Muscle of leg (tissue), 11 donors: ENCODE measurements around the gene AP1G1. TPM values are rescaled to one million over a fixed set of nuclear protein-coding genes. Genes with fewer than 3 reads are reported as not detected.
A peak's percentile ranks its signal among the peaks of the same experiment; 100 is the strongest.

Source experiments
- DNase-seq: peaks from one replicate; pipeline ENCODE4 v3.0.0; 2013
- H3K27ac ChIP-seq: one replicate; pipeline ENCODE4 v1.5.1; 2013; ENCODE audit warnings: mild to moderate bottlenecking, low read length, control low read depth
- H3K27me3 ChIP-seq: one replicate; pipeline ENCODE4 v1.6.1; 2013; ENCODE audit warnings: low read length; ENCODE audit not compliant: control insufficient read depth, insufficient read depth
- H3K36me3 ChIP-seq: one replicate; pipeline ENCODE4 v1.6.1; 2013; ENCODE audit warnings: low read length; ENCODE audit not compliant: control insufficient read depth, insufficient read depth
- H3K4me1 ChIP-seq: one replicate; pipeline ENCODE4 v1.6.1; 2013; ENCODE audit warnings: low read length; ENCODE audit not compliant: control insufficient read depth, insufficient read depth
- H3K4me3 ChIP-seq: one replicate; pipeline ENCODE4 v1.5.1; 2013; ENCODE audit warnings: low read length, control low read depth
- H3K9me3 ChIP-seq: replicated peaks from 2 replicates; pipeline ENCODE4 v1.6.1; 2013; ENCODE audit warnings: low read depth, low read length; ENCODE audit not compliant: control insufficient read depth
- WGBS: methylation state at CpG from one replicate; pipeline ENCODE4 v1.1.5; 2013; ENCODE audit warnings: missing lambda C conversion rate; ENCODE audit not compliant: insufficient coverage; 5-methylcytosine and 5-hydroxymethylcytosine counted together
- polyA plus RNA-seq, 8 donors: library from polyadenylated mRNA; unstranded; fragments of 120-200 nt; gene quantifications; one replicate each; pipeline versions ENCODE4 v1.2.1 to v1.2.3, GENCODE V29; 2013; ENCODE audit warnings: inconsistent platforms in 1 of 8, low replicate concordance in 1 of 8; ENCODE audit not compliant: insufficient read length in 8 of 8, insufficient read depth in 1 of 8
- total RNA-seq: library from RNA; stranded (reverse); fragments of 120-200 nt; gene quantifications from one replicate; pipeline ENCODE4 v1.2.4, GENCODE V29; 2013

Gene AP1G1
- total and polyA plus RNA-seq, 9 donors: 33.7 to 42.7 (median 38.8) TPM

DNA sequence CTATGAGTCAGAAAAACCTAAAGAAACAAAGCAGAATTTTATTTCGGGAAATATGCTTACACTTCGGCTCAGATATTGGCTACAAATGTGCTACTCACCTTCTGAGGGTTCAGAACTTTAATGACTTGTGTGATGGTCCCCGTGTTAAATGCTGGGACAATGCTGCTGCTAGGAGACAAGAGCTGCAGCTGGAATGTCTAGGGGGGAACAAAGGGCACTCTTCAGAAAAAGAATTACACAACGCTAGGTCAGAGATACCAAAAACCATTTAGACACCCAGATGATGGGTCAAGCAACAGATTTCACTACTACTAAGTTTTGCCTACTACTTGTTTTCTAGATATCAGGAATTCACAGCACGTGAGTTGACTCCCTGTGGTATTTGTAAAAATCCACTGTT is 74.1 kb downstream of the AP1G1 start:
- Histone ChIP-seq H3K27ac (no peak overlapping the region), H3K4me3 (no peak overlapping the region), H3K27me3 (no peaks in the 10 kb centered on the region), H3K9me3 (no peaks in the 10 kb centered on the region), H3K36me3 (peaks cover 59% of the 10 kb centered on the region), H3K4me1 (peaks cover 2% of the 10 kb centered on the region)
- DNase-seq: no peak
- 77% methylated on average over 3 of the region's 5 CpGs for WGBS

DNA sequence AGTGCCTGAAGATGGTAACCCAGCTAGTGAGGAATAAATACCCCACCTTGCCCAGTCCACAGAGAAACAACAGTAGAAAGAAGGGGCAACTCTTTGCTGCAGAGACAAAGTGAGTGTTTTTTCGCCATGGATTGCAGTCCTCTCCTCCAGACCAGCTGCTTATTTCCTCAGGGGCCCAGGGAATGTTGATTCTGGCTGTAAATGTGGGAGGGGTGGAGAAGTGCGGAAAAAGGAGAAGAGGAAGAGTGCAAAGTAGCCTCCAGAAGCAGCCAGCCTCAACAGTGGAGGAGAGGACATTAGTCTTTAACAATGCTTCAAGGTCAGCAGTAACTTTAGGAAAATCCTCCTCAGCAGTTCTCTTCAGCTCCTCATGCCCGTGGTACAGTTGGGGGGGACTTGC is 76.0 kb downstream of the AP1G1 start:
- 80% methylated on average over 1 of the region's 3 CpGs for WGBS
- peak; percentile 22 for DNase-seq
- no peaks in the 10 kb centered on the region for H3K27me3 ChIP-seq
- no peak overlapping the region for H3K4me3 ChIP-seq
- no peaks in the 10 kb centered on the region for H3K9me3 ChIP-seq
- no peak overlapping the region for H3K27ac ChIP-seq
- H3K4me1 ChIP-seq: peaks cover 2% of the 10 kb centered on the region
- peaks cover 43% of the 10 kb centered on the region for H3K36me3 ChIP-seq

DNA sequence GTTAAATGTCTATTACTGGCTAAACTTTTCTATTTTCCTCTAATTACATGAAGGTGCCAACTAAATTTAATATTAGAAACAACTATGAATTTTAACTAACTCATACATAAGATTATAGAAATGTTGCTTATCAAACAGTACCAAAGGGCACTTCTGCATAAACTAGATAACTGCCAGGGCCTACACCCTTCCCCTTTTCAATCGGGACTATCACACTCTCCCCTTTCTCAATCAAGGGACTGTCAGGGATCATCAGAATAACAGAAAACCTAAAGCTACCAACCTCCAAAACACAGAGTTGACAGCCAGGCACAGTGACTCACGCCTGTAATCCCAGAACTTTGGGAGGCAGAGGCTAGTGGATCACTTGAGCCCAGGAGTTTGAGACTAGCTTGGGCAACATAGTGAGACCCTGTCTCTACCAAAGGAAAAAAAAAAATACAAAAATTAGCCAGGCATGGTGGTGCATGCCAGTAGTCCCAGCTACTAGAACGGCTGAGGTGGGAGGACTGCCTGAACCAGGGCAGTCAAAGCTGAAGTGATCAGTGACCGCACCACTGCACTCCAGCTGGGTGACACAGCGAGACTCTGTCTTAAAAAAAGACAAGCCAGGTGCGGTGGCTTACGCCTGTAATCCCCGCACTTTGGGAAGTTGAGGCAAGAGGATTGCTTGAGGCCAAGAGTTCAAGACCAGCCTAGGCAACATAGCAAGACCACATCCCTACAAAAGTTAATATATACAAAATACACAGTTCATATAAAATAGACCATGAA is 80.9 kb downstream of the AP1G1 start:
- Histone ChIP-seq H3K4me3 (no peak overlapping the region), H3K4me1 (peaks cover 4% of the 10 kb centered on the region), H3K27me3 (no peaks in the 10 kb centered on the region), H3K9me3 (no peaks in the 10 kb centered on the region), H3K36me3 (peaks cover 24% of the 10 kb centered on the region), H3K27ac (no peak overlapping the region)
- DNase-seq: no peak
- WGBS: 80% methylated on average over 5 of the region's 8 CpGs

DNA sequence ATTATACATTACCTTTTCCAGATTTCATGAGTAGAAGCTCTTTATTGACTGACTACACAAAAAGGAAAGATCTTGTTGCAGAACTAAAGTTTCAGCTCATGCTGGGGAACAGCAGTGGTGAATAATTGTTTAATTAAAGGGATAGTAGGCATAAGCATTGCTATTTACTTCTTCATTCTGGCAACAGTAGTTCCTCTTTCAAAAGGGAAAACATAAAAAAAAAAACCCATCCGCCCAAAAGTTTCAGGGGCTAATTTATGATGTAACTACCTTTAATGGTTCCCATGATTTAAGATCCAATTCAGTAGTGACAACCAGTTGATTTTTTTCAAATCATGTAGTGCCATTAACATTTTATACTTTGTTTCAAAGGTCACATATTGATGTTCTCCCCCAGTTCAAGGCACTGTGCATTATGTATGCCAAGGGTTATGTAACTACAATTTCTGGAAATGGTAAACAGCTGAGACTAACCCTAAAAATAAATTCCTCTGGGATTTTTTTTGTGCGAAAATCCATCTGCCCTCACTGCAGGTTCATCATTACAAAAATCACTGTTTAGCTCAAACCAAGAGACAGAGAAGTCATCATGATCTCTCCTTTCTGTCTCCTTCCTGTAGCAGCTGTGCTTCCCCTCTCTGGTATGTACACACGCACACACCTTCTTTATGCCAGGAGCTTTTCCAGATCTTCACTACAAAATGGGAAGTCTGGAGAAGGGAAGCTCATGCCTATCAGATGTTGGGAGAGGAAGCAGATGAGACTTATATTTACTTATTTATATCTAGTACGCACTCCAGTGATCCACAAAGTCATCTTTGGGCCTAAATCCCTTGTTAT is 81.9 kb downstream of the AP1G1 start:
- WGBS: 0% methylated on average over 1 of the region's 4 CpGs

DNA sequence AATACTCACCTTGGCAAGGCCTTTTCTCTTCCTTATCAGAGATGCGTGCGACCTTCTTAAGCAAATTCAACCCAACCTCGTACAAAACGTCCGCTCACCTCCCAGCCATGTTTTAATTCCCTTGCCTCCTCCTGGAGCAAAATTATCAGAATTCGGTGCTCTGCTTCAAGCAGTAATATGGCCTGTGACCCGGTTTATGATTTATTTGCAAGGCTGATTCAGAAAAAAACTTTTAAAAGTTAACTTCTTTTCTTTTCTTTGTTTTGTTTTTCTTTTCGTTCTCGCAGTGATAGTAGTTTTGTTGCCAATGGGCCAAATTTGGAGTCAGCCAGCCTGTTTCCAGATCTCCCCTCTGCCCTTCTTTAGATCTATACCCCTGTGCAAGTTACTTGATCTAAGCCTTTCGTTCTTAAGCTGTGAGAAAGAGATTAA is 84.3 kb downstream of the AP1G1 start, which contains the start of gene PHLPP2:
Gene PHLPP2, minus strand, starts transcription at position 382 of the 432 bp plus-strand sequence. CDS start 9,906 bp downstream, outside the sequence.
- no peak for DNase-seq
- no peaks in the 10 kb centered on the region for H3K27me3 ChIP-seq
- no peaks in the 10 kb centered on the region for H3K36me3 ChIP-seq
- peak within 1 kb of the TSS; percentile 53 for H3K4me3 ChIP-seq
- H3K4me1 ChIP-seq: peaks cover 4% of the 10 kb centered on the region
- 3% methylated on average over 3 of the region's 10 CpGs for WGBS
- peak within 1 kb of the TSS; percentile 59 for H3K27ac ChIP-seq
- no peaks in the 10 kb centered on the region for H3K9me3 ChIP-seq

More for the DNA sequence above, 81.9 kb downstream of the AP1G1 start:
- DNase-seq: no peak
- peaks cover 4% of the 10 kb centered on the region for H3K4me1 ChIP-seq
- no peaks in the 10 kb centered on the region for H3K9me3 ChIP-seq
- no peak overlapping the region for H3K4me3 ChIP-seq
- no peaks in the 10 kb centered on the region for H3K27me3 ChIP-seq
- H3K27ac ChIP-seq: no peak overlapping the region
- H3K36me3 ChIP-seq: peaks cover 14% of the 10 kb centered on the region

DNA sequence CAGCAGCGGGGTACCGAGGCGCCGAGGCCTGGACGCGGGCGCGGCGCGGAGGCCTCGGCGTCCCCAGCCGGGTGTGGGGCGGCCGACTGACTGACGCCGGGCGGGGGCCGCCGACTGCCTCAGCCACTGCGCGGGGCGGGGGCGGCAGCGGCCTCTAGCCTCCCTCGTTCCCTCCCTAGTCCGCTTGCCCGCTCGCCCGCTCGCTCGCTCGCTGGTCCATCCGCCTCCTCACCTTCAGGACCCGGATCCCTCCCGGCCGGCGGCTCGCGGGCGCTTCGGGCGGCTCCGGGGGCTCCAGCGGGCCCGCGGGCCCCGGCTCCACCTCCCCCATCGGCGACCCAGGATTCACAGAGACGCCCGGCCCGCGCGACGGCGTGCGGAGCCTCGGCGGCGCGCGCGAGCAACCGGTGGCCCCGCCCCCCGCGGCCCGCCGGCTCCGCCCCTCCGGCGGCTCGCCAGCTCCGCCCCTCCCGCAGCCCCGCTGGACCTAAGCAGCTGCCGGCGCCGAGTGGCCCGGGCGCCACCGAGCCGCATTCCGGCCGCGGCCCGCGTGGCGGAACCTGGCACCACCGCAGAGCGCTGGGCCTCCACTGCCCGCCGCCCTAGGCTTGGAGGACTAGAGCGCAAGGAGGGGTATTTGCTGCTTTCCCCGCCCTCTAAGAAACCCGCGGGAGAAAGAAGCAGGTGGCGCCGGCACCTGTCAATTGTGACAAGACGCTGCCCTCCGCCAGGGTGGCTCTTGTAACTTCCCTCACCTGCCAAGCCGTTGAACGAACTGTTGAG is 84.9 kb downstream of the AP1G1 start:
- peak overlapping the region; percentile 59 for H3K27ac ChIP-seq
- H3K27me3 ChIP-seq: no peaks in the 10 kb centered on the region
- H3K9me3 ChIP-seq: no peaks in the 10 kb centered on the region
- peaks cover 4% of the 10 kb centered on the region for H3K4me1 ChIP-seq
- under 1% methylated on average over 99 of the region's 104 CpGs for WGBS
- peak; percentile 85 for DNase-seq
- no peaks in the 10 kb centered on the region for H3K36me3 ChIP-seq
- peak overlapping the region; percentile 53 for H3K4me3 ChIP-seq

DNA sequence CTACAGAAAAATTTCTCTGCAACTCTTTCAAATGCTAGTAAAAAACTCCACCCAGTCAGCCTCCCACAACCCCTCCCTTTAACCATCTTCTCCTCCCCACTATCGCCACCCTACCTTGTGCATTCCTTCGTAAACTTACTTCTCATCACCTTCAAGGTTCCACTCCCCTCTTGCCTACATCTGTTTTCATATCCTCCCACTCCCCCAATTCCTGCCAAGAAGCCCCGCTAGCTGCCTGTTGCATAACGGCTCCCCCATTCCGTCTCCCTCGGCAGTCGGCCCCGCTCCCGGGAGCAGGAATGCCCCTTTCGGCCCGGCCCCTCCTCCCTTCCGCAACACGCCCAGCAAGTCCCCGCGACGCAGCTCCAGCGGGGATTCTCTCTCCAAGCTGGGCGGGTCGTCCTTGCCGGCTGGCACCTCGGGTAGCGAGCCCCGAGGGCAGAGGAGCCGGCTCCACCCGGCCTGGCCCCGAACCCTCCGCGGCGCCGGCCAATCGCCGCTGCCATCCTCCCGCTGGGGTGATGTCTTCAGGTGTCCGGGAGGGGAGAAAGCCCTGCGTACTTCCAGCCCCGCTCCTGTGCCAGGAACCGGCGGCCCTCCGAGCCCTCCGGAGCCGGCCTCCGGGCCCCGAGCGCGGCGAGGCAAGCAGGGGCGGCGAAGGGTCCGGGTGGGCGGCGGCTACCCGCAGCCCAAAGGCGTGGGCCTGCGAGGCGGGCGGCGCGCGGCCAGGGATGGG is 85.7 kb downstream of the AP1G1 start:
- peak overlapping the region; percentile 72 for H3K27ac ChIP-seq
- no peaks in the 10 kb centered on the region for H3K27me3 ChIP-seq
- peak overlapping the region; percentile 75 for H3K4me3 ChIP-seq
- peaks cover 4% of the 10 kb centered on the region for H3K4me1 ChIP-seq
- H3K9me3 ChIP-seq: no peaks in the 10 kb centered on the region
- DNase-seq: peak; percentile 66
- no peaks in the 10 kb centered on the region for H3K36me3 ChIP-seq
- WGBS: under 1% methylated on average over 58 of the region's 59 CpGs

DNA sequence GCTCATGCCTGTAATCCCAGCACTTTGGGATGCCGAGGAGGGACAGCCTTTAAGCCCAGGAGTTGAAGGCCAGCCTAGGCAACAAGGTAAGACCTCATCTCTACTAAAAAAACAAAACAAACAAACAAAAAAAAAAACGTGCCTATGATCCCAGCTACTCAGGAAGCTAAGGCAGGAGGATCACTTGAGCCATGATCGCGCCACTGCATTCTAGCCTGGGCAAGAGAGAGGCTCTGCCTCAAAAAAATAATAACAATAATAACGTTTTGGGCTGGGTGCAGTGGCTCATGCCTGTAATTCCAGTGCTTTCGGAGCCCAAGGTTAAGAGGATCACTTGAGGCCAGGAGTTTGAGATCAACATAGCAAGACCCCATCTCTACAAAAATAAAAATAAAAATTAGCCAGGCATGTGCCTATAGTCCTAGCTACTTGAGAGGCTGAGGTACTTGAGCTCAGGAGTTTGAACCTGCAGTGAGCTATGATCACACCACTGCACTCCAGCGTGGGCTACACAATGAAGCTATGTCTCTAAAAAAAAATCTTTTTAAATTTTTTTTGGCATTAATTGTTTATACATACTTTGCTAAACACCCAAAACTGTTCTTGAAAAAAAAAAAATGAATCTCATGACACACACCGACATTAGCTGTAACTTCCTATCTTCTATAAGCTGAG is 87.4 kb downstream of the AP1G1 start:
- no peak overlapping the region for H3K27ac ChIP-seq
- no peaks in the 10 kb centered on the region for H3K36me3 ChIP-seq
- WGBS: 40% methylated on average over 1 of the region's 8 CpGs
- no peaks in the 10 kb centered on the region for H3K9me3 ChIP-seq
- H3K27me3 ChIP-seq: no peaks in the 10 kb centered on the region
- H3K4me3 ChIP-seq: no peak overlapping the region
- H3K4me1 ChIP-seq: peaks cover 4% of the 10 kb centered on the region
- no peak for DNase-seq

DNA sequence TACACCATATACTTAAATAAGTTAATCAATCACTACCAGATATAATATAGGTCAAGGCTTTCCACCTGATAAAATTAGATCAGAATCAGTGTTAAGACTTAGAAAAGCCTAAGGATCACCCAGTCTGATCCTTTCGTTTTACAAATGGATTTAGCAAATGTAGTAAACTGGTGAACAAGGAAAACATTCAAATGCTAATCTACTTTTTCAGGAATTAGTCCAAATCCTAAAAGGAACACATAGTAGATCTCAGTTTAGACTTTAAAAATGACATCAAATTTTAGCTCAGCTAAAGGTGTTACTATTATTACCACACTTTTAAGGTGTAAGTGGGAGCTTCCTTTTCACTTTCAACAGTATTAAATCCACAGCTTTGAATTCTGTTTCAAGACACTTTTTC is 96.1 kb downstream of the AP1G1 start:
- Histone ChIP-seq H3K4me1 (peaks cover 2% of the 10 kb centered on the region), H3K27me3 (no peaks in the 10 kb centered on the region), H3K27ac (no peak overlapping the region), H3K36me3 (peaks cover 9% of the 10 kb centered on the region), H3K9me3 (no peaks in the 10 kb centered on the region), H3K4me3 (no peak overlapping the region)
- no peak for DNase-seq
- no CpG with 5 or more reads among the region's 1 CpG for WGBS
